Ureter (tissue), 1 donor: ENCODE data around the gene HIRA. TPM values are rescaled to one million over a fixed set of nuclear protein-coding genes. Genes with fewer than 3 reads are reported as not detected.

Source experiments
- DNase-seq: peaks from one replicate; pipeline ENCODE4 v3.0.0-alpha.2; 2020; ENCODE audit warnings: low spot score
- total RNA-seq: library from RNA; stranded (reverse); gene quantifications from one replicate; pipeline ENCODE4 v1.2.4, GENCODE V29; 2023
- donor health status: DM: yes; HTN: yes; CAD: no.

The HIRA gene
- total RNA-seq, 1 donor from 2014 or later = 22.6 TPM

GRCh38 chr22:19410941-19411689 is 20.4 kb downstream of the HIRA start:
- DNase-seq = no peak

- DNase-seq = no peak
Measured at GRCh38 chr22:19407649-19408606, 23.6 kb downstream of the HIRA start.

GRCh38 chr22:19406846-19407245 is 24.7 kb downstream of the HIRA start:
- no peak for DNase-seq

GRCh38 chr22:19406281-19406811 is 25.2 kb downstream of the HIRA start:
- no peak for DNase-seq

- DNase-seq = no peak
Measured at GRCh38 chr22:19405652-19406051, 25.9 kb downstream of the HIRA start.

GRCh38 chr22:19405133-19405532 is 26.4 kb downstream of the HIRA start:
- no peak for DNase-seq

GRCh38 chr22:19404676-19405075 is 26.9 kb downstream of the HIRA start:
- DNase-seq = no peak

GRCh38 chr22:19402642-19403191 is 28.8 kb downstream of the HIRA start:
- no peak for DNase-seq

- no peak for DNase-seq
Measured at GRCh38 chr22:19401483-19401882, 30.1 kb downstream of the HIRA start.

- DNase-seq = no peak
Measured at GRCh38 chr22:19400881-19401280, 30.7 kb downstream of the HIRA start.

GRCh38 chr22:19398652-19399051 is 32.9 kb downstream of the HIRA start:
- no peak for DNase-seq

- DNase-seq = no peak
Measured at GRCh38 chr22:19398206-19398605, 33.3 kb downstream of the HIRA start.

GRCh38 chr22:19397734-19398104 is 33.8 kb downstream of the HIRA start:
- DNase-seq = no peak

- no peak for DNase-seq
Measured at GRCh38 chr22:19396934-19397733, 34.4 kb downstream of the HIRA start.

GRCh38 chr22:19396561-19396933 is 35.0 kb downstream of the HIRA start:
- DNase-seq = no peak

GRCh38 chr22:19395276-19395675 is 36.3 kb downstream of the HIRA start:
- DNase-seq = no peak

GRCh38 chr22:19394274-19395050 is 37.1 kb downstream of the HIRA start:
- DNase-seq = no peak

- DNase-seq = no peak
Measured at GRCh38 chr22:19393704-19394103, 37.8 kb downstream of the HIRA start.

- DNase-seq = no peak
Measured at GRCh38 chr22:19387575-19387974, 44.0 kb downstream of the HIRA start.

GRCh38 chr22:19387038-19387437 is 44.5 kb downstream of the HIRA start:
- no peak for DNase-seq

GRCh38 chr22:19386248-19386647 is 45.3 kb downstream of the HIRA start:
- no peak for DNase-seq
